A549 (cell line): ENCODE results near the gene MACROD1. TPM values are rescaled to one million over a fixed set of nuclear protein-coding genes. Genes with fewer than 3 reads are reported as not detected.

ENCODE experiments used
- ATAC-seq, 2 experiments: fragments of 200-7000 bp in 1 of 2; fragments of >200 bp in 1 of 2; cut with Nextera tagmentation in 1 of 2; cut with Tn5 transposase in 1 of 2; 3 replicates each; pipeline versions ENCODE4 v1.8.0 to v1.9.1; 2018 to 2020; ENCODE audit warnings: mild to moderate bottlenecking in 1 of 2, moderate library complexity in 1 of 2
- CTCF ChIA-PET: fragments of 300-600 bp; sonication (Branson Sonifier 250); formaldehyde crosslinking; extraction: SDS; loops from one replicate; lab custom pipeline; 2021; ENCODE audit warnings: antibody characterized with exemption, inconsistent platforms; lab: Yijun Ruan, JAX
- POLR2A ChIA-PET: fragments of 350-600 bp; formaldehyde crosslinking; extraction: SDS; loops from one replicate; lab custom pipeline; 2021; ENCODE audit warnings: antibody characterized with exemption, inconsistent platforms; lab: Yijun Ruan, JAX
- DNase-seq, 2 experiments: peaks; one replicate each; pipeline versions ENCODE4 v3.0.0 to v3.0.0-alpha.2; 2011 to 2016; ENCODE audit warnings: low read depth in 1 of 2, low spot score in 1 of 2
- FAIRE-seq: peaks from 2 replicates; lab custom pipeline; 2011; peaks lifted over from hg19 to GRCh38; lab: Jason Lieb, UNC
- H3K27ac ChIP-seq, 2 experiments: fragments of >200 bp; sonication (Bioruptor Twin); formaldehyde crosslinking; 3 replicates each; pipeline ENCODE4 v1.5.1; 2016 to 2017
- H3K4me1 ChIP-seq: fragments of >200 bp; sonication (Bioruptor Twin); formaldehyde crosslinking; 3 replicates; pipeline ENCODE4 v1.6.1; 2016
- H3K4me2 ChIP-seq: fragments of >200 bp; sonication (Bioruptor Twin); formaldehyde crosslinking; 3 replicates; pipeline ENCODE4 v1.6.1; 2016
- H3K4me3 ChIP-seq: fragments of >200 bp; sonication (Bioruptor Twin); formaldehyde crosslinking; 3 replicates; pipeline ENCODE4 v1.5.1; 2016
- H3K9me3 ChIP-seq: fragments of >200 bp; sonication (Bioruptor Twin); formaldehyde crosslinking; 3 replicates; pipeline ENCODE4 v1.6.1; 2016
- CBX2 ChIP-seq: fragments of 200-600 bp; sonication (generic); IDR thresholded peaks from 2 replicates; pipeline ENCODE4 v1.6.1; 2016; ENCODE audit warnings: low read depth, mild to moderate bottlenecking, borderline replicate concordance
- CBX8 ChIP-seq: fragments of 200-600 bp; sonication (generic); IDR thresholded peaks from 2 replicates; pipeline ENCODE4 v1.6.1; 2016
- EP300 ChIP-seq, 2 experiments: fragments of >200 bp; sonication (Bioruptor Twin); formaldehyde crosslinking; IDR thresholded peaks; 2 replicates in 1 of 2; 3 replicates in 1 of 2; pipeline ENCODE4 v1.6.1; 2016 to 2017
- ESRRA ChIP-seq: fragments of 150-350 bp; IDR thresholded peaks from 2 replicates; pipeline ENCODE4 v1.6.1; 2014; ENCODE audit warnings: mild to moderate bottlenecking, low read length, borderline replicate concordance
- FOSL2 ChIP-seq, 2 experiments: fragments of 450-650 bp in 1 of 2; fragments of >200 bp in 1 of 2; sonication (Bioruptor Twin) in 1 of 2; formaldehyde crosslinking; IDR thresholded peaks; 2 replicates each; pipeline versions ENCODE4 v1.5.0 to v1.6.1; 2016 to 2020; ENCODE audit warnings: mild to moderate bottlenecking in 1 of 2, moderate library complexity in 1 of 2
- JUNB ChIP-seq: fragments of >200 bp; sonication (Bioruptor Twin); formaldehyde crosslinking; IDR thresholded peaks from 2 replicates; pipeline ENCODE4 v1.6.1; 2016
- KDM1A ChIP-seq: fragments of 200-600 bp; sonication (generic); IDR thresholded peaks from 2 replicates; pipeline ENCODE4 v1.6.1; 2016; ENCODE audit warnings: low read depth, mild to moderate bottlenecking
- KDM5A ChIP-seq: fragments of 200-600 bp; sonication (generic); IDR thresholded peaks from 2 replicates; pipeline ENCODE4 v1.6.1; 2016; ENCODE audit warnings: antibody characterized with exemption, mild to moderate bottlenecking
- MAFK ChIP-seq: fragments of 450-650 bp; IDR thresholded peaks from 2 replicates; pipeline ENCODE4 v1.6.1; 2014; ENCODE audit not compliant: partially characterized antibody
- MAZ ChIP-seq: fragments of 150-350 bp; IDR thresholded peaks from 2 replicates; pipeline ENCODE4 v1.6.1; 2014; ENCODE audit warnings: antibody characterized with exemption, low read depth, low read length, borderline replicate concordance
- MYC ChIP-seq: IDR thresholded peaks from 2 replicates; pipeline ENCODE4 v1.6.1; 2012; ENCODE audit warnings: mild to moderate bottlenecking, inconsistent platforms, low read length, improper control_type of control experiment, borderline replicate concordance
- NFE2L2 ChIP-seq: fragments of 150-350 bp; conservative IDR thresholded peaks from 2 replicates; pipeline ENCODE4 v1.6.1; 2014; ENCODE audit warnings: low read length
- NPAS2 ChIP-seq: fragments of 250-450 bp; sonication (Bioruptor Pico); IDR thresholded peaks from 2 replicates; pipeline ENCODE4 v1.8.0; 2022; ENCODE audit warnings: mild to moderate bottlenecking, moderate library complexity, borderline replicate concordance
- PHF8 ChIP-seq: fragments of 200-600 bp; sonication (generic); IDR thresholded peaks from 2 replicates; pipeline ENCODE4 v1.6.1; 2016; ENCODE audit warnings: low read depth, mild to moderate bottlenecking, antibody characterized with exemption, moderate library complexity, borderline replicate concordance
- POLR2A ChIP-seq: IDR thresholded peaks from 2 replicates; pipeline ENCODE4 v1.6.1; 2012; ENCODE audit warnings: mild to moderate bottlenecking, low read length
- RAD21 ChIP-seq, 2 experiments: fragments of >200 bp in 1 of 2; sonication (Bioruptor Twin) in 1 of 2; formaldehyde crosslinking in 1 of 2; IDR thresholded peaks in 1 of 2; conservative IDR thresholded peaks in 1 of 2; 2 replicates in 1 of 2; 3 replicates in 1 of 2; pipeline ENCODE4 v1.6.1; 2012 to 2018; ENCODE audit warnings: inconsistent platforms in 1 of 2
- RARB ChIP-seq: fragments of 250-450 bp; sonication (Bioruptor Pico); IDR thresholded peaks from 2 replicates; pipeline ENCODE4 v1.8.0; 2021; ENCODE audit warnings: mild to moderate bottlenecking, moderate library complexity
- RCOR1 ChIP-seq: fragments of 150-350 bp; IDR thresholded peaks from 2 replicates; pipeline ENCODE4 v1.6.1; 2014; ENCODE audit warnings: antibody characterized with exemption, low read length, low read depth
- RNF2 ChIP-seq: fragments of 200-600 bp; sonication (generic); IDR thresholded peaks from 2 replicates; pipeline ENCODE4 v1.6.1; 2016; ENCODE audit warnings: low read depth, mild to moderate bottlenecking, antibody characterized with exemption, moderate library complexity, borderline replicate concordance
- SMC3 ChIP-seq: fragments of >200 bp; sonication (Bioruptor Twin); formaldehyde crosslinking; IDR thresholded peaks from 3 replicates; pipeline ENCODE4 v1.6.1; 2018; ENCODE audit warnings: inconsistent platforms
- SREBF2 ChIP-seq: fragments of 450-650 bp; IDR thresholded peaks from 2 replicates; pipeline ENCODE4 v1.6.1; 2014; ENCODE audit warnings: mild to moderate bottlenecking, moderate library complexity
- TFCP2L1 ChIP-seq: fragments of 250-450 bp; sonication (Bioruptor Pico); IDR thresholded peaks from 2 replicates; pipeline ENCODE4 v1.5.0; 2021; ENCODE audit warnings: mild to moderate bottlenecking
- ZC3H11A ChIP-seq: fragments of 450-650 bp; IDR thresholded peaks from 2 replicates; pipeline ENCODE4 v1.6.1; 2014; ENCODE audit warnings: antibody characterized with exemption, mild to moderate bottlenecking
- WGBS: methylation state at CpG from one replicate; pipeline ENCODE4 v1.1.6; 2017; ENCODE audit errors: missing lambda C conversion rate; 5-methylcytosine and 5-hydroxymethylcytosine counted together
- polyA plus RNA-seq, 4 experiments: library from polyadenylated mRNA; depleted of rRNA in 3 of 4; stranded (reverse); fragments of >200 nt; fragmentation: RNase III in 1 of 4; extraction: RNeasy Plus Mini Kit Qiagen cat#74134 plus additional on column Dnase treatment in 1 of 4; gene quantifications; 2 replicates in 3 of 4; 3 replicates in 1 of 4; pipeline ENCODE4 v1.2.3, GENCODE V29; 2011 to 2017
- TF ChIP-seq, protein P1 (sequence below): fragments of >200 bp; sonication (Bioruptor Twin); formaldehyde crosslinking; IDR thresholded peaks from 3 replicates; pipeline ENCODE4 v1.5.1; 2016
- TF ChIP-seq, protein P2 (sequence below): fragments of 200-600 bp; sonication (generic); IDR thresholded peaks from 2 replicates; pipeline ENCODE4 v1.6.1; 2016; ENCODE audit warnings: antibody characterized with exemption, mild to moderate bottlenecking, moderate library complexity
- TF ChIP-seq, protein P3 (sequence below): IDR thresholded peaks from 2 replicates; pipeline ENCODE4 v1.6.1; 2012
- TF ChIP-seq, protein P4 (sequence below): fragments of 450-650 bp; IDR thresholded peaks from 2 replicates; pipeline ENCODE4 v1.6.1; 2014; ENCODE audit warnings: antibody characterized with exemption

The MACROD1 gene
- polyA plus RNA-seq, 2 of the 4 experiments (the other 2 are of a cell fraction) = 15.1 to 16.6 TPM

DNA sequence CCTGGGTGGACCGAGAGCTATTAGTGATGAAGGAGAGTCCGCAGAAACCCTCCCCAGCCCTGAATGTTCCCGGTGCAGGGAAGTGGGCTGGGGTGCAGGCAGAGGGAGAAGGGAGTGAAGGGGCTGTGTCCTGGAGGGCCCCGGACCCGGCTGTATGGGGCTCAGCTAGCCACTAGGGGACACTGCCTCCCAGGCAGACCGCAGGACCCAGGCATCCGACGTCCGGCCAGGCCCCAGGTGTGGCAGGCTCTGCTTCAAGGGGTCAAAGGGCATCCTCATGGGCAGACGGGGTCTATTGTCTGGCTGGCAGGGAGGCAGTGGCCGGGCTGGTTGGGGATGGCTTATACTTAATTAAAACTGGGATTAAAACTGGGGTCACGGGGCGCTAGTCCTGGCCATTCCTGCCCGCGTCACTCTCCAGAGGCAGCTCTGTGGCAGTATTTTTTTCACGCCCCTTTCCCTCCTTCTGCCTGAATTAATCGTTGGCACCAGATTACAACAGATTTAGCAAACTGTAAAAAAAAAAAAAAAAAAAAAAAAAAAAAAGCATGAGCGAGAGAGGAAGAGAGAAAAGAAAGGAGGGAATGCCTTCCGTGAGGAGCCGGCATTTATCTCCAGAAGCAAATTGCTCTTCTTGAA lies 125.1 kb downstream of the MACROD1 start:
- POLR2A ChIA-PET = no interaction called here
- ATAC-seq = peak; percentile 31 to 84; a peak in 4 of 6 replicates

DNA sequence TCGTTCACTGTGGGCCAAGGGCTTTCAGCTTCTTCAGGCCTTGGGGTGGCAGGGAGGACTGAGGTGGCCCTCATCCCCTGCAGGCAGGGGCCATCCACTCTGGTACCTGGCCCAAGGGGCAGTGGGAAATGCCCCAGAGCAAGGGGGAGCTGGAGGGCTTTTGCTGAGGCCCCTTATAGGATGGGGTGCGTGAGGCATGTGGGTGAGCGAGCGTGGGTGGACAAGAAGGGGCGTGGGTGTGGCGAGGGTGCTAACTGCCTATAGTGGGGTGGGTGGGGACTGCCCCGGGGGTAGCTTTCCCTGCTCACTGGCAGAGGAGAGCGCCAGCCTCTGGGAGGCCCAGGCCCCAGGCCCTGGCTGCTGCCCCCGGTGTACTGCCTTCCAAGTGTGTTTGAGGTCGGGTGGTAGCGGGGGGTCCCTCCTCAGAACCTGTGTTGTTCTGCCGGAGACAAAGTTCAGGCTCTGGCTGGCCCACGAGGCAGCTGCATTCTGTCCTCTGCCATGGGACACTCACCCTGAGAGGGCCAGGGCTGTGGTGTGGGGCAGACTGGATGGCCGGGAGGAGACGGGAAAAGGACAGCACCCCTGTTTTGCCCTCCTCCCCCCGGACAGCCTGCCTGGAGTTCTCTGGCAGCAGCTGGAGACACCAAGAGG lies 126.8 kb downstream of the MACROD1 start:
- 78% methylated on average over 11 of the region's 16 CpGs for WGBS
- FAIRE-seq = no peak
- CTCF ChIA-PET = interaction anchor here (0.8 to 11.5 kb wide), 4 partner anchors 10 to 111 kb away, joined by 3 to 174 read pairs (median 3); no protein-coding TSS in a partner anchor

More for the DNA sequence above, 125.1 kb downstream of the MACROD1 start:
- no peak overlapping the region for H3K27ac ChIP-seq
- CTCF ChIA-PET = interaction anchor here (0.6 to 11.5 kb wide), 16 partner anchors 8 to 204 kb away, joined by 3 to 174 read pairs (median 4); no protein-coding TSS in a partner anchor
- 0 out of 3 replicates have a peak, but pooled peaks cover 3% of the 10 kb centered on the region for H3K4me1 ChIP-seq
- no peak for FAIRE-seq
- H3K4me3 ChIP-seq = no peak overlapping the region
- TF ChIP-seq SMC3 = peak; percentile 56
- peak; percentile 78 to 89 for TF ChIP-seq RAD21 (conservative IDR thresholded peaks at IDR 0.05 in 1 of 2, IDR thresholded peaks at IDR 0.05 in 1 of 2)
- TF ChIP-seq, protein P1, sequence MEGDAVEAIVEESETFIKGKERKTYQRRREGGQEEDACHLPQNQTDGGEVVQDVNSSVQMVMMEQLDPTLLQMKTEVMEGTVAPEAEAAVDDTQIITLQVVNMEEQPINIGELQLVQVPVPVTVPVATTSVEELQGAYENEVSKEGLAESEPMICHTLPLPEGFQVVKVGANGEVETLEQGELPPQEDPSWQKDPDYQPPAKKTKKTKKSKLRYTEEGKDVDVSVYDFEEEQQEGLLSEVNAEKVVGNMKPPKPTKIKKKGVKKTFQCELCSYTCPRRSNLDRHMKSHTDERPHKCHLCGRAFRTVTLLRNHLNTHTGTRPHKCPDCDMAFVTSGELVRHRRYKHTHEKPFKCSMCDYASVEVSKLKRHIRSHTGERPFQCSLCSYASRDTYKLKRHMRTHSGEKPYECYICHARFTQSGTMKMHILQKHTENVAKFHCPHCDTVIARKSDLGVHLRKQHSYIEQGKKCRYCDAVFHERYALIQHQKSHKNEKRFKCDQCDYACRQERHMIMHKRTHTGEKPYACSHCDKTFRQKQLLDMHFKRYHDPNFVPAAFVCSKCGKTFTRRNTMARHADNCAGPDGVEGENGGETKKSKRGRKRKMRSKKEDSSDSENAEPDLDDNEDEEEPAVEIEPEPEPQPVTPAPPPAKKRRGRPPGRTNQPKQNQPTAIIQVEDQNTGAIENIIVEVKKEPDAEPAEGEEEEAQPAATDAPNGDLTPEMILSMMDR = peak; percentile 51
- TF ChIP-seq CBX8 = no peak
- 61% methylated on average over 19 of the region's 20 CpGs for WGBS
- DNase-seq = peak; percentile 52 to 58
- H3K4me2 ChIP-seq = no peak overlapping the region
- no peaks in the 10 kb centered on the region for H3K9me3 ChIP-seq

DNA sequence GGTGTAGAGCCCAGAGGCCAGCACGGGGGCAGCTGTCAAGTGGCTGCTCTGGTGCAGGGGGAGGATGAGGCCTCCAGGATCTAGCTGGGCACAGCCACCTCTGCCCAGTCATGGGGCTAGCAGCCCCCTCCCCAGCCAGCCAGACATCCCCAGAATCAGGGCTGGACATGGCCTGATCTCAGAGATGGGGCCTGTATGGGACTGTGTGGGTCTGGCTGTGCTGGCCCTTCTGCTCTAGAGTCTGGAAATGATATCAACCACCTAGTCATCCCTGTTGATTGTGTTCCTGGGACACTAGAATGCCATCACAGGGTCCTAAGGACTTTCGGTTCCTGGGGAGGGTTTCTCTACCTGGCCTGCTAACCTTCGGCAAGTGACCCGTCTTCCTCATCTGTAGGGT lies 127.4 kb downstream of the MACROD1 start:
- CTCF ChIA-PET = interaction anchor here (0.8 to 11.5 kb wide), 4 partner anchors 11 to 111 kb away, joined by 3 to 174 read pairs (median 3); no protein-coding TSS in a partner anchor
- no peak for FAIRE-seq
- TF ChIP-seq MAZ = no peak
- no peak for TF ChIP-seq RCOR1
- TF ChIP-seq SREBF2 = no peak
- TF ChIP-seq JUNB = no peak
- TF ChIP-seq RAD21 (conservative IDR thresholded peaks at IDR 0.05 in 1 of 2, IDR thresholded peaks at IDR 0.05 in 1 of 2) = no peak
- no peak for TF ChIP-seq CBX2
- TF ChIP-seq KDM1A = no peak
- TF ChIP-seq, protein P2, sequence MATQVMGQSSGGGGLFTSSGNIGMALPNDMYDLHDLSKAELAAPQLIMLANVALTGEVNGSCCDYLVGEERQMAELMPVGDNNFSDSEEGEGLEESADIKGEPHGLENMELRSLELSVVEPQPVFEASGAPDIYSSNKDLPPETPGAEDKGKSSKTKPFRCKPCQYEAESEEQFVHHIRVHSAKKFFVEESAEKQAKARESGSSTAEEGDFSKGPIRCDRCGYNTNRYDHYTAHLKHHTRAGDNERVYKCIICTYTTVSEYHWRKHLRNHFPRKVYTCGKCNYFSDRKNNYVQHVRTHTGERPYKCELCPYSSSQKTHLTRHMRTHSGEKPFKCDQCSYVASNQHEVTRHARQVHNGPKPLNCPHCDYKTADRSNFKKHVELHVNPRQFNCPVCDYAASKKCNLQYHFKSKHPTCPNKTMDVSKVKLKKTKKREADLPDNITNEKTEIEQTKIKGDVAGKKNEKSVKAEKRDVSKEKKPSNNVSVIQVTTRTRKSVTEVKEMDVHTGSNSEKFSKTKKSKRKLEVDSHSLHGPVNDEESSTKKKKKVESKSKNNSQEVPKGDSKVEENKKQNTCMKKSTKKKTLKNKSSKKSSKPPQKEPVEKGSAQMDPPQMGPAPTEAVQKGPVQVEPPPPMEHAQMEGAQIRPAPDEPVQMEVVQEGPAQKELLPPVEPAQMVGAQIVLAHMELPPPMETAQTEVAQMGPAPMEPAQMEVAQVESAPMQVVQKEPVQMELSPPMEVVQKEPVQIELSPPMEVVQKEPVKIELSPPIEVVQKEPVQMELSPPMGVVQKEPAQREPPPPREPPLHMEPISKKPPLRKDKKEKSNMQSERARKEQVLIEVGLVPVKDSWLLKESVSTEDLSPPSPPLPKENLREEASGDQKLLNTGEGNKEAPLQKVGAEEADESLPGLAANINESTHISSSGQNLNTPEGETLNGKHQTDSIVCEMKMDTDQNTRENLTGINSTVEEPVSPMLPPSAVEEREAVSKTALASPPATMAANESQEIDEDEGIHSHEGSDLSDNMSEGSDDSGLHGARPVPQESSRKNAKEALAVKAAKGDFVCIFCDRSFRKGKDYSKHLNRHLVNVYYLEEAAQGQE = no peak
- TF ChIP-seq ESRRA = no peak
- no peak for ATAC-seq
- Histone ChIP-seq H3K27ac (no peak overlapping the region), H3K4me2 (no peak overlapping the region), H3K4me3 (no peak overlapping the region), H3K4me1 (peaks cover 11% of the 10 kb centered on the region), H3K9me3 (no peaks in the 10 kb centered on the region)
- no peak for DNase-seq
- 93% methylated on average over 4 of the region's 4 CpGs for WGBS
- POLR2A ChIA-PET = no interaction called here

More for the DNA sequence above, 126.8 kb downstream of the MACROD1 start:
- Histone ChIP-seq H3K4me3 (no peak overlapping the region), H3K9me3 (no peaks in the 10 kb centered on the region), H3K4me1 (peaks cover 11% of the 10 kb centered on the region), H3K4me2 (no peak overlapping the region), H3K27ac (no peak overlapping the region)
- POLR2A ChIA-PET = no interaction called here
- DNase-seq (no peak), ATAC-seq (no peak)
- TF ChIP-seq ZC3H11A = no peak
- no peak for TF ChIP-seq FOSL2 (IDR thresholded peaks at IDR 0.05)
- no peak for TF ChIP-seq FOSL2 (CRISPR knock-in tag; IDR thresholded peaks at IDR 0.05)
- TF ChIP-seq RARB (CRISPR knock-in tag) = no peak
- no peak for TF ChIP-seq PHF8
- TF ChIP-seq NPAS2 = no peak
- TF ChIP-seq POLR2A = no peak
- TF ChIP-seq RNF2 = no peak
- TF ChIP-seq, protein P3, sequence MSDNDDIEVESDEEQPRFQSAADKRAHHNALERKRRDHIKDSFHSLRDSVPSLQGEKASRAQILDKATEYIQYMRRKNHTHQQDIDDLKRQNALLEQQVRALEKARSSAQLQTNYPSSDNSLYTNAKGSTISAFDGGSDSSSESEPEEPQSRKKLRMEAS = no peak
- no peak for TF ChIP-seq MAFK
- TF ChIP-seq SMC3 = no peak
- TF ChIP-seq, protein P4, sequence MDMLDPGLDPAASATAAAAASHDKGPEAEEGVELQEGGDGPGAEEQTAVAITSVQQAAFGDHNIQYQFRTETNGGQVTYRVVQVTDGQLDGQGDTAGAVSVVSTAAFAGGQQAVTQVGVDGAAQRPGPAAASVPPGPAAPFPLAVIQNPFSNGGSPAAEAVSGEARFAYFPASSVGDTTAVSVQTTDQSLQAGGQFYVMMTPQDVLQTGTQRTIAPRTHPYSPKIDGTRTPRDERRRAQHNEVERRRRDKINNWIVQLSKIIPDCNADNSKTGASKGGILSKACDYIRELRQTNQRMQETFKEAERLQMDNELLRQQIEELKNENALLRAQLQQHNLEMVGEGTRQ = no peak
- no peak for TF ChIP-seq TFCP2L1 (CRISPR knock-in tag)
- no peak for TF ChIP-seq NFE2L2
- TF ChIP-seq KDM5A = no peak
- TF ChIP-seq CBX8 = no peak
- no peak for TF ChIP-seq MYC
- TF ChIP-seq EP300 (IDR thresholded peaks at IDR 0.05) = no peak
